HepG2 (cell line): Measurements from ENCODE around the gene WDR37. TPM values are rescaled to one million over a fixed set of nuclear protein-coding genes. Genes with fewer than 3 reads are reported as not detected.

ENCODE experiments used
- ATAC-seq: fragments of 200-7000 bp; cut with Tn5 transposase; 3 replicates; pipeline ENCODE4 v1.9.1; 2020; ENCODE audit warnings: mild to moderate bottlenecking, moderate library complexity
- BruUV-seq: library from RNA; stranded (reverse); fragments of 400-500 nt; replicated peaks from 2 replicates; lab custom pipeline; 2021; lab: Mats Ljungman, UMichigan
- CTCF ChIA-PET: fragments of 300-600 bp; formaldehyde crosslinking; extraction: SDS; loops from one replicate; lab custom pipeline; 2021; ENCODE audit warnings: low total read pairs, inconsistent platforms, low intra/inter-chr PET ratio; lab: Yijun Ruan, JAX
- POLR2A ChIA-PET: fragments of 350-600 bp; sonication (Branson Sonifier 250); formaldehyde crosslinking; loops from one replicate; lab custom pipeline; 2020; ENCODE audit warnings: antibody characterized with exemption, inconsistent platforms; lab: Yijun Ruan, JAX
- DNase-seq: peaks from one replicate; pipeline ENCODE4 v3.0.0-alpha.2; 2015; ENCODE audit warnings: low spot score
- FAIRE-seq: peaks from 3 replicates; lab custom pipeline; 2011; peaks lifted over from hg19 to GRCh38; lab: Jason Lieb, UNC
- H2AFZ ChIP-seq: one replicate; pipeline ENCODE4 v1.6.1; 2011; ENCODE audit warnings: low read length, inconsistent platforms
- H3K27ac ChIP-seq: fragments of 300-600 bp; 3 replicates; pipeline ENCODE4 v1.8.0; 2011; ENCODE audit warnings: mixed run types, mild to moderate bottlenecking, mixed read lengths, low read length, inconsistent platforms; ENCODE audit not compliant: insufficient read depth; ENCODE audit errors: extremely low read length
- H3K27me3 ChIP-seq, 2 experiments: fragments of 200-600 bp in 1 of 2; 2 replicates in 1 of 2; 3 replicates in 1 of 2; pipeline versions ENCODE4 v1.6.0 to v1.8.0; 2011; ENCODE audit warnings: low read length in 2 of 2, mild to moderate bottlenecking in 2 of 2, moderate library complexity in 2 of 2, inconsistent platforms in 1 of 2; ENCODE audit not compliant: insufficient read depth in 2 of 2, control insufficient read depth in 1 of 2
- H3K36me3 ChIP-seq, 2 experiments: fragments of 200-600 bp in 1 of 2; replicated peaks in 1 of 2; 2 replicates in 1 of 2; 3 replicates in 1 of 2; pipeline versions ENCODE4 v1.5.1 to v1.8.0; 2011; ENCODE audit warnings: low read length in 2 of 2, inconsistent platforms in 1 of 2; ENCODE audit not compliant: insufficient read depth in 2 of 2, control insufficient read depth in 1 of 2
- H3K4me1 ChIP-seq: 2 replicates; pipeline ENCODE4 v1.5.1; 2012; ENCODE audit warnings: low read length, inconsistent platforms; ENCODE audit not compliant: insufficient read depth
- H3K4me2 ChIP-seq: 2 replicates; pipeline ENCODE4 v1.6.0; 2011; ENCODE audit warnings: low read depth, low read length, inconsistent platforms
- H3K4me3 ChIP-seq, 3 experiments: fragments of 200-600 bp in 1 of 3; sonication (generic), shearing (Covaris generic) in 1 of 3; replicated peaks in 1 of 3; 2 replicates each; pipeline ENCODE4 v1.5.1; 2011 to 2016; ENCODE audit warnings: low read length in 3 of 3, inconsistent platforms in 2 of 3, low read depth in 2 of 3, mild to moderate bottlenecking in 2 of 3, control low read depth in 1 of 3, mixed read lengths in 1 of 3; ENCODE audit not compliant: insufficient read depth in 1 of 3
- H3K79me2 ChIP-seq: one replicate; pipeline ENCODE4 v1.6.1; 2011; ENCODE audit warnings: low read length, inconsistent platforms; ENCODE audit not compliant: insufficient read depth
- H3K9ac ChIP-seq: 2 replicates; pipeline ENCODE4 v1.6.0; 2011; ENCODE audit warnings: mild to moderate bottlenecking, low read depth, low read length, inconsistent platforms; ENCODE audit not compliant: insufficient read depth
- H3K9me3 ChIP-seq: 2 replicates; pipeline ENCODE4 v1.5.1; 2012; ENCODE audit warnings: mild to moderate bottlenecking, low read length
- H4K20me1 ChIP-seq: 2 replicates; pipeline ENCODE4 v1.6.0; 2011; ENCODE audit warnings: inconsistent platforms, mild to moderate bottlenecking, low read length, moderate library complexity; ENCODE audit not compliant: insufficient read depth
- CHCHD3 ChIP-seq: sonication (generic); formaldehyde crosslinking; IDR thresholded peaks from 2 replicates; pipeline ENCODE4 v1.8.0; 2022; ENCODE audit warnings: mild to moderate bottlenecking, missing genetic modification reagents, moderate library complexity
- ELF4 ChIP-seq: sonication (generic); formaldehyde crosslinking; IDR thresholded peaks from 2 replicates; pipeline ENCODE4 v1.5.0; 2020; ENCODE audit warnings: missing genetic modification reagents, mild to moderate bottlenecking, moderate library complexity, borderline replicate concordance
- HOXA9 ChIP-seq: sonication (generic); formaldehyde crosslinking; IDR thresholded peaks from 2 replicates; pipeline ENCODE4 v1.8.1; 2022; ENCODE audit warnings: missing genetic modification reagents, mild to moderate bottlenecking, moderate library complexity, borderline replicate concordance
- MAFF ChIP-seq: IDR thresholded peaks from 2 replicates; pipeline ENCODE4 v1.6.1; 2011; ENCODE audit warnings: low read depth, low read length, improper control_type of control experiment
- MAFK ChIP-seq, 2 experiments: IDR thresholded peaks in 1 of 2; conservative IDR thresholded peaks in 1 of 2; 2 replicates each; pipeline ENCODE4 v1.6.1; 2011; ENCODE audit warnings: improper control_type of control experiment in 2 of 2, low read length in 2 of 2
- PITX1 ChIP-seq: sonication (generic); formaldehyde crosslinking; IDR thresholded peaks from 2 replicates; pipeline ENCODE4 v1.5.1; 2020; ENCODE audit warnings: mild to moderate bottlenecking, missing genetic modification reagents
- ZKSCAN5 ChIP-seq: sonication (generic); formaldehyde crosslinking; IDR thresholded peaks from 2 replicates; pipeline ENCODE4 v1.5.1; 2020; ENCODE audit warnings: mild to moderate bottlenecking, missing genetic modification reagents
- ZNF570 ChIP-seq: sonication (generic); formaldehyde crosslinking; IDR thresholded peaks from 2 replicates; pipeline ENCODE4 v1.4.0; 2020; ENCODE audit warnings: mild to moderate bottlenecking, missing genetic modification reagents, borderline replicate concordance
- WGBS: methylation state at CpG from one replicate; pipeline ENCODE4 v1.1.6; 2017; ENCODE audit warnings: low lambda C conversion rate; 5-methylcytosine and 5-hydroxymethylcytosine counted together
- in situ Hi-C: cut with HindIII; loops from 2 replicates; pipeline ENCODE4 v1.10.0; 2017; ENCODE audit warnings: low pct_unique_long_range_greater_than_20kb; ENCODE audit not compliant: extremely low pct_ligation_motif_present
- intact Hi-C: fragments of 100-400 bp; cut with micrococcal nuclease; formaldehyde crosslinking; loops from one replicate; pipeline ENCODE4 v1.10.0; 2022; ENCODE audit not compliant: unreplicated experiment
- polyA plus RNA-seq, 8 experiments: library from polyadenylated mRNA; depleted of rRNA in 3 of 8; stranded (reverse) in 7 of 8; unstranded in 1 of 8; fragments of >200 nt; fragmentation: Illumina TruSeq in 4 of 8; extraction: Trizol in 4 of 8; gene quantifications; 2 replicates each; pipeline versions ENCODE4 v1.2.1 to v1.2.3, GENCODE V29; 2011 to 2016; ENCODE audit warnings: low read depth in 4 of 8, missing spikeins in 1 of 8, mixed read lengths in 1 of 8; ENCODE audit not compliant: insufficient read depth in 1 of 8
- total RNA-seq, 5 experiments: library from RNA; depleted of rRNA; stranded (reverse); fragments of >200 nt; fragmentation: Illumina TruSeq; extraction: Trizol; gene quantifications; 2 replicates each; pipeline ENCODE4 v1.2.3, GENCODE V29; 2016; ENCODE audit warnings: low read depth in 1 of 5
- TF ChIP-seq, protein P1 (sequence below): sonication (generic); formaldehyde crosslinking; IDR thresholded peaks from 2 replicates; pipeline ENCODE4 v1.5.1; 2020; ENCODE audit warnings: missing genetic modification reagents, mild to moderate bottlenecking, borderline replicate concordance
- TF ChIP-seq, protein P2 (sequence below): fragments of 450-650 bp; IDR thresholded peaks from 2 replicates; pipeline ENCODE4 v1.6.1; 2016

Gene WDR37
- total and polyA plus RNA-seq, 2 of the 13 experiments (the other 11 are each of a cell fraction or from before 2014, with no cell fraction given), result 5.9 to 7.5 TPM

DNA sequence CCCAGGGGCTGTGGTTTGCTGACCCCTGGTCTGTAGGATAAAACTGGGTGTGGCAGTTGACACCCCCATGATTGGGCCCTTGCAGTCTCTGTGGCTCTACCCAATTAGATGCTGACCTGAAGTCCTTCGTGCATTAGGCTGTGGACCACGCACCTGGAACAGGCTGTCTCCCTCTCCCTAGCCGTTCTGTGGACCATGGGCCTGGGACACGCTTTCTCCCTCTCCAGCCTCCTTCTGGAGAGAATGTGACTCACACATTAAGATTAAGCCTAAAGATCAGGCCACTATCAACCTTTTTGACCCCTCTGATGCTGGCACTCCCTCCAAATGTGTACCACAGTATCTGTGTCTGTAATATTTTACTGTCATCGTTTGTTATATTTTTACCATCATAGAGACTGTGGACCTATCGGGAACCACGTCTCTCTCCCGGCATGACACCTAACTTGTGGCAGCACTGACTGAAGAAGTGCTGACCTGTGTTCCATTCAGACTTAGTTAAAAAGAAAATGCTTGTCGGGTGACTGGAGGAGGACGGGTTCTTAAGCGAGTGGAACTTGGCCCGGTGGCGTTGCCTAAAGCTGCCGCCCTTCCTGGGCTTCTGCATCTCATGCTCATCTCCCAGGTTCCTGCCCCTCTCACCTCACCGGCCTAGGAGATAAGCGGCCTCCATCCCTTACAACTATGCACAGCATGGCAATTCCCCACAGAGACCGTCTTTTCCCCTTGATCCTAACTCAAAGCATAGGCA, 92.8 kb downstream of the WDR37 start (continued):
- TF ChIP-seq, protein P1, sequence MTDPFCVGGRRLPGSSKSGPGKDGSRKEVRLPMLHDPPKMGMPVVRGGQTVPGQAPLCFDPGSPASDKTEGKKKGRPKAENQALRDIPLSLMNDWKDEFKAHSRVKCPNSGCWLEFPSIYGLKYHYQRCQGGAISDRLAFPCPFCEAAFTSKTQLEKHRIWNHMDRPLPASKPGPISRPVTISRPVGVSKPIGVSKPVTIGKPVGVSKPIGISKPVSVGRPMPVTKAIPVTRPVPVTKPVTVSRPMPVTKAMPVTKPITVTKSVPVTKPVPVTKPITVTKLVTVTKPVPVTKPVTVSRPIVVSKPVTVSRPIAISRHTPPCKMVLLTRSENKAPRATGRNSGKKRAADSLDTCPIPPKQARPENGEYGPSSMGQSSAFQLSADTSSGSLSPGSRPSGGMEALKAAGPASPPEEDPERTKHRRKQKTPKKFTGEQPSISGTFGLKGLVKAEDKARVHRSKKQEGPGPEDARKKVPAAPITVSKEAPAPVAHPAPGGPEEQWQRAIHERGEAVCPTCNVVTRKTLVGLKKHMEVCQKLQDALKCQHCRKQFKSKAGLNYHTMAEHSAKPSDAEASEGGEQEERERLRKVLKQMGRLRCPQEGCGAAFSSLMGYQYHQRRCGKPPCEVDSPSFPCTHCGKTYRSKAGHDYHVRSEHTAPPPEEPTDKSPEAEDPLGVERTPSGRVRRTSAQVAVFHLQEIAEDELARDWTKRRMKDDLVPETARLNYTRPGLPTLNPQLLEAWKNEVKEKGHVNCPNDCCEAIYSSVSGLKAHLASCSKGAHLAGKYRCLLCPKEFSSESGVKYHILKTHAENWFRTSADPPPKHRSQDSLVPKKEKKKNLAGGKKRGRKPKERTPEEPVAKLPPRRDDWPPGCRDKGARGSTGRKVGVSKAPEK, result no peak
- TF ChIP-seq HOXA9 (CRISPR knock-in tag), result no peak
- no peak for TF ChIP-seq ZKSCAN5
- TF ChIP-seq CHCHD3 (CRISPR knock-in tag), result no peak
- no peak for TF ChIP-seq ZNF570 (CRISPR knock-in tag)
- no peak for TF ChIP-seq ELF4
- TF ChIP-seq, all 625 proteins: peak for 0

DNA sequence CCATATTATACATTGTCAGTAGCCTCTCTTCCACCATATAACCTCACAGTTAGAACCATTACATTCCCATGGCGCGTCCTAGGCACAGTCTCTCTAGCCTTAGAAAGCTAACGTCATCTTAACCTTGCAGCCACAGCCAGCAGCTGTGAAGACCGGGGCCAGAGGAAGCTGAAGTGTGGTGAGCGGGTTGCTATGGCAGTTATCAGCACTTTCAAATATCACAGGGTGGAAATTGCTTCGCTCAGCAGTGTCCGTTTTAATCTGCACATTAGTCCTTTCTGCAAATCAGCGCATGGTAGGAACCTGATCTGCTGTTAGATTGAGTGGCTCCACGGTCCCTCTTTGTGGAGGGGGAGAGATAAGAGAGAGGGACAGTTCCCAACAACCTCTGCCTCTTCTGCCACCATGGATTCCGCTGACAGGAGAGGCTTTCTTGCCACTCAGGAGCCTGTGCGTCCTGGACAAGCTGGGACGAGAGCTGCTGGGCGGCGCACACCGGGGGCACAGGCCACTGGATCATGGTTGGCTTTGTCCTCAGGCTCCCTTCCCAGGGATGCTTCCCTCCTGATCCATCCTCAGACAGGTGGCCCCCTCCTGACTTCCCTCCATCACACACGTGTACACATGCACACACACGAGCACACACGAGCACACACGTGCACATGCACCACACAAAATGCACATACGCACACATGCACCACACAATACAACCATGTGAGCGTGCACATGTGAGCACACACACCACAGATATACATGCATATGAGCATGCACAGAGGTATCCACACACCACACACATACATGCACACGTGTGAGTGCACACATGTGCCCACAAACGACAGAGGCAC, 93.8 kb downstream of the WDR37 start:
- no peak overlapping the region for H3K4me3 ChIP-seq
- H3K4me1 ChIP-seq, result no peaks in the 10 kb centered on the region
- TF ChIP-seq, protein P2, sequence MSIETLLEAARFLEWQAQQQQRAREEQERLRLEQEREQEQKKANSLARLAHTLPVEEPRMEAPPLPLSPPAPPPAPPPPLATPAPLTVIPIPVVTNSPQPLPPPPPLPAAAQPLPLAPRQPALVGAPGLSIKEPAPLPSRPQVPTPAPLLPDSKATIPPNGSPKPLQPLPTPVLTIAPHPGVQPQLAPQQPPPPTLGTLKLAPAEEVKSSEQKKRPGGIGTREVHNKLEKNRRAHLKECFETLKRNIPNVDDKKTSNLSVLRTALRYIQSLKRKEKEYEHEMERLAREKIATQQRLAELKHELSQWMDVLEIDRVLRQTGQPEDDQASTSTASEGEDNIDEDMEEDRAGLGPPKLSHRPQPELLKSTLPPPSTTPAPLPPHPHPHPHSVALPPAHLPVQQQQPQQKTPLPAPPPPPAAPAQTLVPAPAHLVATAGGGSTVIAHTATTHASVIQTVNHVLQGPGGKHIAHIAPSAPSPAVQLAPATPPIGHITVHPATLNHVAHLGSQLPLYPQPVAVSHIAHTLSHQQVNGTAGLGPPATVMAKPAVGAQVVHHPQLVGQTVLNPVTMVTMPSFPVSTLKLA, result peak; percentile 94
- TF ChIP-seq MAFF (0 out of 2 replicates have a peak, but pooled peaks have one; percentile 18), PITX1 (CRISPR knock-in tag) (no peak), MAFK (conservative IDR thresholded peaks at IDR 0.05 in 1 of 2, IDR thresholded peaks at IDR 0.05 in 1 of 2; ENCODE audit: low read length in 2 of 2) (peak; percentile 38 to 76)
- WGBS, result 37% methylated on average over 15 of the region's 23 CpGs
- FAIRE-seq (no peak), ATAC-seq (no peak), DNase-seq (no peak)
- peaks cover 13% of the 10 kb centered on the region for H3K9me3 ChIP-seq
- no peak overlapping the region for H3K27ac ChIP-seq
- ChIA-PET POLR2A (no interaction called here), CTCF (no interaction called here)
- H3K4me2 ChIP-seq, result no peak overlapping the region
- no peaks in the 10 kb centered on the region for H4K20me1 ChIP-seq
- H3K36me3 ChIP-seq, result no peaks in the 10 kb centered on the region
- intact Hi-C loops (no loop called here), in situ Hi-C loops (no loop called here)
- no peak overlapping the region for H2AFZ ChIP-seq
- no TSS peak for BruUV-seq
- peaks cover 4 to 34% of the 10 kb centered on the region in 2 experiments; a peak in 4 of 5 replicates for H3K27me3 ChIP-seq
- no peak overlapping the region for H3K9ac ChIP-seq
- no peaks in the 10 kb centered on the region for H3K79me2 ChIP-seq
